ENCODE data around the gene GLG1. TPM values are rescaled to one million over a fixed set of nuclear protein-coding genes. Genes with fewer than 3 reads are reported as not detected.

The GLG1 gene
- total RNA-seq, 1 experiment from 2014 or later: 135 TPM

- H3K9ac ChIP-seq (ENCODE audit: extremely low read depth, insufficient read length, low read length): peak overlapping the region; percentile 43
- Mint-ChIP-seq H3K4me1 (peaks cover 40 to 49% of the 10 kb centered on the region in 2 experiments), H3K27me3 (ENCODE audit: low read depth) (no peaks in the 10 kb centered on the region), H3K9me3 (no peaks in the 10 kb centered on the region; a peak in 1 of 5 replicates), H3K27ac (no peak overlapping the region), H3K4me3 (peak overlapping the region; percentile 97 to 98), H3K36me3 (ENCODE audit: insufficient read depth in 1 of 3, low read depth in 3 of 3) (peaks cover 2 to 5% (median 4%) of the 10 kb centered on the region in 3 experiments; a peak in 5 of 7 replicates)
- no peak overlapping the region for H2AFZ ChIP-seq (ENCODE audit: low read length)
- no peak overlapping the region for H3K27ac ChIP-seq (ENCODE audit: insufficient read length, low read depth, low read length)
- H3K79me1 ChIP-seq (ENCODE audit: insufficient read depth, low read depth, low read length, poor library complexity, severe bottlenecking): peaks cover 3% of the 10 kb centered on the region
- no peak overlapping the region for H4K8ac ChIP-seq (replicated peaks; ENCODE audit: insufficient read length, low read depth, low read length)
- H2BK5ac ChIP-seq (ENCODE audit: insufficient read length, low read length): no peak overlapping the region
- H3K4ac ChIP-seq (ENCODE audit: low read depth, low read length): no peak overlapping the region
- no peak overlapping the region for H3K56ac ChIP-seq (ENCODE audit: insufficient read length, low read depth, low read length)
- no peak overlapping the region for H4K5ac ChIP-seq (ENCODE audit: insufficient read length, low read depth, low read length)
- H3K79me2 ChIP-seq (ENCODE audit: insufficient read depth, low read length): peaks cover 31% of the 10 kb centered on the region; the same call in 1 of the 2 replicates
- no peak overlapping the region for H2BK120ac ChIP-seq (ENCODE audit: low read depth, low read length, poor library complexity, severe bottlenecking)
- H3K14ac ChIP-seq (ENCODE audit: insufficient read depth, low read length): no peak overlapping the region
- H4K20me1 ChIP-seq (ENCODE audit: control insufficient read depth, insufficient read depth, insufficient read length): no peaks in the 10 kb centered on the region
- no peak overlapping the region for H3K23ac ChIP-seq (ENCODE audit: insufficient read length, low read depth, low read length)
- H4K91ac ChIP-seq (ENCODE audit: insufficient read length, low read depth, low read length): no peak overlapping the region
- H2AK5ac ChIP-seq (ENCODE audit: insufficient read length, low read length): no peak overlapping the region
- H3K9me3 ChIP-seq (ENCODE audit: control insufficient read depth, low read depth, low read length): no peaks in the 10 kb centered on the region
- peak overlapping the region; percentile 84 for H3K4me2 ChIP-seq (ENCODE audit: insufficient read depth, insufficient read length, low read length)
- no peak for DNase-seq
- no peak overlapping the region for H3K18ac ChIP-seq (ENCODE audit: insufficient read length, low read depth, low read length)
- no peak overlapping the region for H2BK15ac ChIP-seq (ENCODE audit: low read depth, low read length)
- TF ChIP-seq CTCF (conservative IDR thresholded peaks at IDR 0.05): no peak
- no peaks in the 10 kb centered on the region for H3K27me3 ChIP-seq (ENCODE audit: insufficient read depth, low read length)
- no CpG with 5 or more reads among the region's 6 CpGs for WGBS (ENCODE audit: extremely low coverage, insufficient read length, low lambda C conversion rate)
- H2BK20ac ChIP-seq (ENCODE audit: low read depth, low read length, poor library complexity, severe bottlenecking): no peak overlapping the region
- H2BK12ac ChIP-seq (ENCODE audit: insufficient read length, low read depth, low read length): no peak overlapping the region
- no peak overlapping the region for H3T11ph ChIP-seq (ENCODE audit: low read length)
- H3K4me1 ChIP-seq (ENCODE audit: insufficient read depth, low read length): peaks cover 4% of the 10 kb centered on the region; the same call in 1 of the 2 replicates
- peaks cover 8% of the 10 kb centered on the region for H3K23me2 ChIP-seq (ENCODE audit: insufficient read length, low read depth, low read length, poor library complexity, severe bottlenecking)
Observed at GRCh38 chr16:74605332-74605731, 1.6 kb downstream of the GLG1 start.

All from H9 (cell line).